Measurements from ENCODE around the gene CNGB1.
A peak's percentile ranks its signal among the peaks of the same experiment; 100 is the strongest.
"Not testable (repeated sequence)": the region's sequence is repeated elsewhere in the genome, so short reads cannot be mapped to it uniquely, and the experiment has no call there.

CNGB1 gene

GRCh38 chr16:57952909-57953308 is 18.0 kb downstream of the CNGB1 start:
- DNase-seq (ENCODE audit: low read depth), result no peak

- DNase-seq (ENCODE audit: low read depth), result no peak
These were observed 19.5 kb downstream of the CNGB1 start for GRCh38 chr16:57951204-57951960.

GRCh38 chr16:57950382-57950781 is 20.5 kb downstream of the CNGB1 start:
- DNase-seq (ENCODE audit: low read depth), result no peak

- DNase-seq (ENCODE audit: low read depth), result no peak
These were observed 21.2 kb downstream of the CNGB1 start for GRCh38 chr16:57949595-57950238.

GRCh38 chr16:57949013-57949412 is 21.9 kb downstream of the CNGB1 start:
- no peak for DNase-seq (ENCODE audit: low read depth)

GRCh38 chr16:57948027-57948426 is 22.9 kb downstream of the CNGB1 start:
- DNase-seq (ENCODE audit: low read depth), result no peak

GRCh38 chr16:57947261-57947660 is 23.7 kb downstream of the CNGB1 start:
- no peak for DNase-seq (ENCODE audit: low read depth)

- no peak for DNase-seq (ENCODE audit: low read depth)
These were observed 24.6 kb downstream of the CNGB1 start for GRCh38 chr16:57946181-57946801.

- DNase-seq (ENCODE audit: low read depth), result no peak
These were observed 25.2 kb downstream of the CNGB1 start for GRCh38 chr16:57945740-57946138.

- DNase-seq (ENCODE audit: low read depth), result no peak
These were observed 25.8 kb downstream of the CNGB1 start for GRCh38 chr16:57944970-57945739.

- DNase-seq (ENCODE audit: low read depth), result not testable (repeated sequence)
These were observed 27.5 kb downstream of the CNGB1 start for GRCh38 chr16:57943381-57943780.

- DNase-seq (ENCODE audit: low read depth), result not testable (repeated sequence)
These were observed 29.0 kb downstream of the CNGB1 start for GRCh38 chr16:57941901-57942300.

GRCh38 chr16:57941016-57941664 is 29.8 kb downstream of the CNGB1 start:
- no peak for DNase-seq (ENCODE audit: low read depth)

GRCh38 chr16:57940382-57940966 is 30.5 kb downstream of the CNGB1 start:
- no peak for DNase-seq (ENCODE audit: low read depth)

- no peak for DNase-seq (ENCODE audit: low read depth)
These were observed 31.1 kb downstream of the CNGB1 start for GRCh38 chr16:57939872-57940224.

GRCh38 chr16:57938936-57939871 is 31.7 kb downstream of the CNGB1 start:
- DNase-seq (ENCODE audit: low read depth), result peak; percentile 69

GRCh38 chr16:57938484-57938883 is 32.4 kb downstream of the CNGB1 start:
- DNase-seq (ENCODE audit: low read depth), result no peak

GRCh38 chr16:57937861-57938260 is 33.1 kb downstream of the CNGB1 start:
- no peak for DNase-seq (ENCODE audit: low read depth)

- DNase-seq (ENCODE audit: low read depth), result no peak
These were observed 35.0 kb downstream of the CNGB1 start for GRCh38 chr16:57935904-57936303.

GRCh38 chr16:57930533-57930932 is 40.4 kb downstream of the CNGB1 start:
- DNase-seq (ENCODE audit: low read depth), result no peak

GRCh38 chr16:57929250-57929649 is 41.7 kb downstream of the CNGB1 start:
- no peak for DNase-seq (ENCODE audit: low read depth)

Data from GM04504 (cell line).